CD8-positive, alpha-beta memory T cell (primary cell): ENCODE measurements around the gene GABARAP. TPM values are rescaled to one million over a fixed set of nuclear protein-coding genes. Genes with fewer than 3 reads are reported as not detected.

ENCODE experiments used
- CTCF ChIA-PET: fragments of 350-600 bp; sonication (Branson Sonifier 250); formaldehyde crosslinking; loops from one replicate; lab custom pipeline; 2021; ENCODE audit warnings: antibody characterized with exemption; lab: Charles Lee
- POLR2A ChIA-PET: fragments of 350-600 bp; sonication (Branson Sonifier 250); formaldehyde crosslinking; loops from one replicate; lab custom pipeline; 2021; ENCODE audit warnings: antibody characterized with exemption; lab: Charles Lee
- DNase-seq, 5 donors: peaks; one replicate each; pipeline versions ENCODE4 v3.0.0 to v3.0.0-alpha.2; 2020 to 2022; ENCODE audit warnings: mixed read lengths in 1 of 5
- H3K27ac ChIP-seq: one replicate; pipeline ENCODE4 v1.7.0; 2013; ENCODE audit warnings: low read depth, mild to moderate bottlenecking, low read length, moderate library complexity
- H3K27me3 ChIP-seq: 2 replicates; pipeline ENCODE4 v1.7.0; 2013; ENCODE audit warnings: low read length, mild to moderate bottlenecking; ENCODE audit not compliant: insufficient read depth, poor library complexity, severe bottlenecking
- H3K36me3 ChIP-seq: 2 replicates; pipeline ENCODE4 v1.7.0; 2013; ENCODE audit warnings: mild to moderate bottlenecking, low read length, moderate library complexity; ENCODE audit not compliant: insufficient read depth
- H3K4me1 ChIP-seq: 2 replicates; pipeline ENCODE4 v1.7.0; 2013; ENCODE audit warnings: mild to moderate bottlenecking, low read length, moderate library complexity; ENCODE audit not compliant: insufficient read depth
- H3K4me3 ChIP-seq: 2 replicates; pipeline ENCODE4 v1.7.0; 2013; ENCODE audit warnings: mild to moderate bottlenecking, low read length
- H3K9me3 ChIP-seq: 2 replicates; pipeline ENCODE4 v1.7.0; 2013; ENCODE audit warnings: mild to moderate bottlenecking, low read length
- H3K27ac Mint-ChIP-seq, 8 donors: one replicate each; pipeline ENCODE4 v1.8.0; 2020 to 2021; ENCODE audit warnings: mixed read lengths in 8 of 8, mild to moderate bottlenecking in 6 of 8, inconsistent platforms in 3 of 8, moderate library complexity in 3 of 8
- H3K27me3 Mint-ChIP-seq, 2 donors: one replicate each; pipeline ENCODE4 v1.8.0; 2020 to 2021; ENCODE audit warnings: mixed read lengths in 2 of 2, mild to moderate bottlenecking in 1 of 2, moderate library complexity in 1 of 2
- H3K36me3 Mint-ChIP-seq, 3 donors: one replicate each; pipeline ENCODE4 v1.8.0; 2020 to 2021; ENCODE audit warnings: mixed read lengths in 3 of 3, inconsistent platforms in 1 of 3, mild to moderate bottlenecking in 1 of 3
- H3K4me1 Mint-ChIP-seq, 3 donors: one replicate each; pipeline ENCODE4 v1.8.0; 2020 to 2021; ENCODE audit warnings: mixed read lengths in 3 of 3, inconsistent platforms in 1 of 3, mild to moderate bottlenecking in 1 of 3
- H3K4me3 Mint-ChIP-seq, 7 donors: one replicate each; pipeline ENCODE4 v1.8.0; 2020 to 2021; ENCODE audit warnings: mixed read lengths in 7 of 7, mild to moderate bottlenecking in 6 of 7, moderate library complexity in 4 of 7, inconsistent platforms in 2 of 7
- H3K9me3 Mint-ChIP-seq, 5 donors: one replicate each; pipeline ENCODE4 v1.8.0; 2020 to 2022; ENCODE audit warnings: mixed read lengths in 5 of 5, mild to moderate bottlenecking in 3 of 5, moderate library complexity in 2 of 5, inconsistent platforms in 1 of 5
- polyA plus RNA-seq: library from polyadenylated mRNA; unstranded; fragments of 300-500 nt; fragmentation: Illumina TruSeq; gene quantifications from one replicate; pipeline ENCODE4 v1.2.3, GENCODE V29; 2021
- total RNA-seq, 2 experiments: library from RNA; stranded (reverse); gene quantifications; one replicate each; pipeline ENCODE4 v1.2.3, GENCODE V29; 2021

Gene GABARAP
- total and polyA plus RNA-seq, 3 experiments from 2014 or later = 156 to 914 (median 165) TPM

DNA sequence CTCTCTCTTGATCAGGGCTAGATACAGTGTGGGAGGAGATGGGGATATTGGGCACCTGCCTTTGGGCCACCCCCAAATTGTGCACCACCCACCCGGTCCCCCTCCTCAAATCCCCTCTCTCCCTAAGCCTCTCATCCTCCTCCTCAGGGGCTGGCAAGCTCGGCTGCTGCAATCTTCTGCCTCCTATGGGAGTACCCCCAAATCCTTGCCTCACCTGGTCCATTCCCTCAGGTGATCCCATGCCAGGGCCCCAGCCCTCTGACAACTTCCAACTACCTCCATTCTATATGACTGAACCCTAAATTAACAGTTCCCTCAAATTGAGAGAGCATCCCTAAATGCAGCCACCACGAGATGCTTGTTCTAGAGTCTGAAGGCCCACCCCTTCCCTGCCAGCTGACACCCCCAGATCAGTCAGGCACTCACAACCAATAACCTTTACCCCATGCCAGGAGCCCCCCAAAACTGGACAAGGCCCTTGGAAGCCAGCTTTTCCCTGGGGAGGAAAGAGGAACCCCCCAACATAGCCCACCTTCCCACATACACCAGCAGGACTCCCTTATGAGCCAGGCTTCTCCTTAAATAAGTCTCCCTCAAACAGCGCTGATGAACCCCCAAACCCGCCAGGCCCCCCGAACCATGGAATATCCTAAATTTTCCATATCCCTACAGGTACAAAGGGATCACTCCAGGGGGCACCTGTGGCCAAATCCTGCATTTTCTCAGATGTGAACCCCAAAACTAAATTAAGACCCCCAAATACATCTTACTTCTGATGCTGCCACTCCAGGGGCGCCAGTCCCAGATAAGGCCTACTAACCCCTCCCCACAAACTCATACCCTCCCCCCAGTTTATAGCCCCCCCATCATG, 25.8 kb downstream of the GABARAP start:
- H3K27me3 Mint-ChIP-seq = peaks cover 5 to 6% of the 10 kb centered on the region in 2 donors
- ChIA-PET CTCF (no interaction called here), POLR2A (no interaction called here)
- H3K4me3 Mint-ChIP-seq = peak overlapping the region in 6 of 7 donors; percentile 11 to 74 (median 36)
- Histone ChIP-seq H3K27ac (no peak overlapping the region), H3K9me3 (no peaks in the 10 kb centered on the region), H3K27me3 (no peaks in the 10 kb centered on the region), H3K4me3 (peak overlapping the region; percentile 4), H3K4me1 (peaks cover 67% of the 10 kb centered on the region), H3K36me3 (peaks cover 4% of the 10 kb centered on the region)
- peaks cover 0 to 9% (median 0%) of the 10 kb centered on the region in 3 donors for H3K36me3 Mint-ChIP-seq
- DNase-seq = peak in 1 of 5 donors; percentile 37
- H3K4me1 Mint-ChIP-seq = peaks cover 51 to 74% (median 67%) of the 10 kb centered on the region in 3 donors
- peaks cover 0 to 1% (median 0%) of the 10 kb centered on the region in 5 donors for H3K9me3 Mint-ChIP-seq
- H3K27ac Mint-ChIP-seq = peak overlapping the region; percentile 20 to 89 (median 52)

DNA sequence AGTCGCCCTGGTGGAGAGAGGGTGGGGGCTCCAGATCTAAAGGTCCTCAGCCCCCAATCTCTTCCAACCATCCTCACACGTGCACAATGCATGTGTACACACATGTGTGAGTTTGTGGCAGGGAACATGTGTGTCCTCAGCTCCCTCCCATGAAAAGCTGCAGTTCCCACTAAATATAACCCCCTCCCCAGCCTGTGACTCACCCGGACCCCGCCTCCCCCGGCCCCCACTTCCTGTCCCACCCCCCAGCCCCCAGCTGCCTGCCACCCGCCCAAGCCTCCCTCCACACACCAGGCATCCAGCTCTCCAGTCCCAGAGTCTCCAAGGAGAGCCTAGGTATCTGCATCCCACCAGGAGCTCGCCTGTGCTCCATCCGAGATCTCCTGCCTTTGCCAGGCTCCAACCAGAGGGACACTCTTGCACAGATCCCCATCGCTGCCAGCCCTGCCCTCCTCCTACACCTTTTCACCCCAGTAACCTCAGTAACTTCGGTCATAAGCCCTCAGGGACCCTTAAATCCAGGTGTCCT, 26.5 kb downstream of the GABARAP start:
- Histone ChIP-seq H3K27me3 (no peaks in the 10 kb centered on the region), H3K27ac (no peak overlapping the region), H3K36me3 (no peaks in the 10 kb centered on the region), H3K9me3 (no peaks in the 10 kb centered on the region), H3K4me3 (no peak overlapping the region), H3K4me1 (peaks cover 59% of the 10 kb centered on the region)
- H3K36me3 Mint-ChIP-seq = peaks cover 0 to 2% (median 0%) of the 10 kb centered on the region in 3 donors
- H3K9me3 Mint-ChIP-seq = peaks cover 0 to 1% (median 0%) of the 10 kb centered on the region in 5 donors
- peak overlapping the region in 3 of 7 donors; percentile 23 to 83 (median 25) for H3K4me3 Mint-ChIP-seq
- peak overlapping the region in 5 of 8 donors; percentile 46 to 100 (median 84) for H3K27ac Mint-ChIP-seq
- H3K27me3 Mint-ChIP-seq = peaks cover 5 to 6% of the 10 kb centered on the region in 2 donors
- ChIA-PET POLR2A (interaction anchor here (1.4 to 2.3 kb wide), 2 partner anchors 18 to 27 kb away, joined by 8 to 12 read pairs; partner anchors contain the start of genes DVL2 and GABARAP), CTCF (interaction anchor here (0.6 kb wide), 1 partner anchor 82 kb away, joined by 4 read pairs; no protein-coding TSS in a partner anchor)
- peak in 1 of 5 donors; percentile 47 for DNase-seq
- H3K4me1 Mint-ChIP-seq = peaks cover 44 to 67% (median 60%) of the 10 kb centered on the region in 3 donors

- peak in 1 of 5 donors; percentile 52 for DNase-seq
- Mint-ChIP-seq H3K4me3 (peak overlapping the region; percentile 81 to 96 (median 85)), H3K36me3 (peaks cover 0 to 2% (median 0%) of the 10 kb centered on the region in 3 donors), H3K27me3 (peaks cover 5 to 10% of the 10 kb centered on the region in 2 donors), H3K9me3 (peaks cover 0 to 1% (median 0%) of the 10 kb centered on the region in 5 donors), H3K4me1 (peaks cover 40 to 61% (median 54%) of the 10 kb centered on the region in 3 donors), H3K27ac (peak overlapping the region; percentile 91 to 100 (median 98))
- Histone ChIP-seq H3K36me3 (no peaks in the 10 kb centered on the region), H3K4me3 (no peak overlapping the region), H3K9me3 (no peaks in the 10 kb centered on the region), H3K27me3 (no peaks in the 10 kb centered on the region), H3K27ac (peak overlapping the region; percentile 83), H3K4me1 (peaks cover 54% of the 10 kb centered on the region)
- ChIA-PET POLR2A (interaction anchor here (1.3 to 2.3 kb wide), 4 partner anchors 19 to 169 kb away, joined by 6 to 12 read pairs (median 7); partner anchors contain the start of genes DVL2 and GABARAP), CTCF (interaction anchor here (0.6 to 2.0 kb wide), 4 partner anchors 20 to 163 kb away, joined by 3 to 9 read pairs (median 4); partner anchors contain the start of gene DVL2)
Observed at GRCh38 chr17:7215136-7215638, 27.1 kb downstream of the GABARAP start.

DNA sequence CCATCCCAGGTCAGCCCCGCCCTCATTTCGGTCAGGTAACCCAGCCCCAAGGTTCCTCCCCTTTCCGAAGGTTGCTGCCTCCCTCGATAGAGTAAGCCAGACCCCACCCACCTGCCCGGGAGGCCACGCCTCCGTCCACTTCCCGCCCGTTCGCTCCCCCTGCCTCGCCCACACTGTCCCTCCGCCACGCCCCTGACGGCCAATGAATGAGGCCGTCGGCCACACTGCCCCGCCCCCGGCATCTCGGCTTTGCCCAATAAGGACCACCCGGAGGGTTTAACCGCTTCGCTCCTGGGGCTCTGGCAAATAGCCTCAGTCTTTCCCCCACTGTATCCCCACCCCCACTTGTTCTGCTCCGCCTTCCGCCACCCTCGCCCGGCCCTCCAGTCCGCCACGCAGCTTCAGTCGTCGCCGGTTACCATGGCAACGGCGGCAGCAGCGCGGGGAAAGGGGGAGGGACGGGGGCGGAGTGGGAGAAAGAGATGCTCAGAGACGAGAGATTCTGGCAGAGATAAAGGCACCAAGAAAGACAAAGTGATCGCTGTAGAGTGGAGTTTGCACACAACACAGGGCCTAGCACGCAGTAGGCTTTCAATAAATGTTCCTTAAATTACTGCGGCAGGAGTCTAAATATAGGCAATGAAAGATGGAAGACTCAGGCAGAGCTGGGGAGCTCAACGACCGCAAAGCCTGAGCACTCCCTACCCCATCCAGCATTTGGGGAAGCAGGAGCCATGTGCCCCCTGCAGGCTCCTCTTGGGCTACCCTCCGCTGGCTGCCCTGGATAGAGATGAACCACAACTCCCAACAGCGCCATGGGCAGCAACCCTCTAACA, 27.7 kb downstream of the GABARAP start:
- Mint-ChIP-seq H3K27ac (peak overlapping the region; percentile 91 to 100 (median 98)), H3K27me3 (peaks cover 9 to 13% of the 10 kb centered on the region in 2 donors), H3K36me3 (no peaks in the 10 kb centered on the region), H3K9me3 (peaks cover 0 to 1% (median 0%) of the 10 kb centered on the region in 5 donors), H3K4me1 (peaks cover 39 to 58% (median 51%) of the 10 kb centered on the region in 3 donors), H3K4me3 (peak overlapping the region; percentile 81 to 96 (median 85))
- ChIA-PET POLR2A (interaction anchor here (1.0 to 2.3 kb wide), 7 partner anchors 19 to 473 kb away, joined by 3 to 12 read pairs (median 6); partner anchors contain the start of genes DVL2, GABARAP and WRAP53), CTCF (interaction anchor here (1.1 to 2.0 kb wide), 4 partner anchors 11 to 163 kb away, joined by 3 to 9 read pairs (median 4); partner anchors contain the start of gene DVL2)
- H3K36me3 ChIP-seq = no peaks in the 10 kb centered on the region
- peak; percentile 97 to 99 (median 98) for DNase-seq
- no peaks in the 10 kb centered on the region for H3K9me3 ChIP-seq
- H3K4me1 ChIP-seq = peaks cover 51% of the 10 kb centered on the region
- peak overlapping the region; percentile 83 for H3K27ac ChIP-seq
- peak overlapping the region; percentile 64 for H3K4me3 ChIP-seq
- H3K27me3 ChIP-seq = no peaks in the 10 kb centered on the region

GRCh38 chr17:7213895-7214299, 28.4 kb downstream of the GABARAP start:
- POLR2A ChIA-PET = interaction anchor here (1.0 to 2.3 kb wide), 6 partner anchors 20 to 474 kb away, joined by 3 to 12 read pairs (median 6); partner anchors contain the start of genes DVL2 and WRAP53
- Histone ChIP-seq H3K27me3 (no peaks in the 10 kb centered on the region), H3K4me3 (peak overlapping the region; percentile 64), H3K27ac (peak overlapping the region; percentile 83), H3K36me3 (no peaks in the 10 kb centered on the region), H3K4me1 (peaks cover 45% of the 10 kb centered on the region), H3K9me3 (no peaks in the 10 kb centered on the region)
- H3K27me3 Mint-ChIP-seq = peaks cover 9 to 13% of the 10 kb centered on the region in 2 donors
- peak overlapping the region; percentile 91 to 100 (median 98) for H3K27ac Mint-ChIP-seq
- DNase-seq = no peak
- peaks cover 37 to 52% (median 45%) of the 10 kb centered on the region in 3 donors for H3K4me1 Mint-ChIP-seq
- no peaks in the 10 kb centered on the region for H3K36me3 Mint-ChIP-seq
- peak overlapping the region; percentile 81 to 96 (median 85) for H3K4me3 Mint-ChIP-seq
- CTCF ChIA-PET = interaction anchor here (1.1 to 2.0 kb wide), 4 partner anchors 10 to 162 kb away, joined by 3 to 9 read pairs (median 4); partner anchors contain the start of gene DVL2
- H3K9me3 Mint-ChIP-seq = peaks cover 0 to 1% (median 0%) of the 10 kb centered on the region in 5 donors

- H3K36me3 Mint-ChIP-seq = no peaks in the 10 kb centered on the region
Observed at GRCh38 chr17:7211491-7212273, 30.6 kb downstream of the GABARAP start.

More at GRCh38 chr17:7211491-7212273, 30.6 kb downstream of the GABARAP start:
- CTCF ChIA-PET = no interaction called here
- H3K4me1 ChIP-seq = peaks cover 27% of the 10 kb centered on the region
- Mint-ChIP-seq H3K27ac (peak overlapping the region in 5 of 8 donors; percentile 7 to 81 (median 62)), H3K27me3 (peaks cover 9 to 13% of the 10 kb centered on the region in 2 donors), H3K9me3 (peaks cover 0 to 1% (median 0%) of the 10 kb centered on the region in 5 donors), H3K4me1 (peaks cover 26 to 36% (median 35%) of the 10 kb centered on the region in 3 donors), H3K4me3 (peak overlapping the region in 1 of 7 donors; percentile 20)
- H3K9me3 ChIP-seq = no peaks in the 10 kb centered on the region
- no peaks in the 10 kb centered on the region for H3K36me3 ChIP-seq
- POLR2A ChIA-PET = no interaction called here
- DNase-seq = no peak
- no peak overlapping the region for H3K27ac ChIP-seq
- H3K27me3 ChIP-seq = no peaks in the 10 kb centered on the region
- no peak overlapping the region for H3K4me3 ChIP-seq
